Transverse colon (tissue), 3 donors: ENCODE results near the gene ZNG1F.
"Not testable (repeated sequence)": the region's sequence is repeated elsewhere in the genome, so short reads cannot be mapped to it uniquely, and the experiment has no call there.

Source experiments
- CTCF ChIP-seq, 5 experiments: fragments of 200-600 bp in 3 of 5; fragments of 450-650 bp in 2 of 5; sonication (generic) in 3 of 5; IDR thresholded peaks; 1 replicate in 2 of 5; 2 replicates in 3 of 5; pipeline ENCODE4 v1.5.1; 2016 to 2017; ENCODE audit warnings: antibody characterized with exemption in 5 of 5, inconsistent platforms in 3 of 5, mild to moderate bottlenecking in 2 of 5, moderate library complexity in 1 of 5
- POLR2A ChIP-seq: fragments of 450-650 bp; IDR thresholded peaks from one replicate; pipeline ENCODE4 v1.6.1; 2016; ENCODE audit warnings: antibody characterized with exemption, mild to moderate bottlenecking, moderate library complexity

- TF ChIP-seq CTCF (IDR thresholded peaks at IDR 0.05); POLR2A: not testable (repeated sequence)
These were observed 94.9 kb downstream of the ZNG1F start for GRCh38 chr9:41094010-41094773.
